Gastroesophageal sphincter (tissue), 4 donors: ENCODE data around the gene RFX4. TPM values are rescaled to one million over a fixed set of nuclear protein-coding genes. Genes with fewer than 3 reads are reported as not detected.

Source experiments
- ATAC-seq: fragments of 150-250 bp; one replicate; pipeline ENCODE4 v1.9.1; 2016; ENCODE audit warnings: mild to moderate bottlenecking, moderate library complexity
- H3K27ac ChIP-seq, 4 donors: fragments of 200-600 bp; sonication (generic) in 3 of 4; 1 replicate in 3 of 4; 2 replicates in 1 of 4; pipeline ENCODE4 v1.5.1; 2016 to 2019
- H3K27me3 ChIP-seq: fragments of 200-600 bp; sonication (generic); one replicate; pipeline ENCODE4 v1.5.1; 2019
- H3K36me3 ChIP-seq, 2 donors: fragments of 200-600 bp; sonication (generic); one replicate each; pipeline ENCODE4 v1.5.1; 2019; ENCODE audit warnings: control low read depth in 1 of 2
- H3K4me1 ChIP-seq, 3 donors: fragments of 200-600 bp; sonication (generic); 1 replicate in 2 of 3; 2 replicates in 1 of 3; pipeline ENCODE4 v1.5.1; 2016 to 2019; ENCODE audit warnings: control low read depth in 2 of 3
- H3K4me3 ChIP-seq, 2 donors: fragments of 200-600 bp; sonication (generic); one replicate each; pipeline ENCODE4 v1.5.1; 2019; ENCODE audit warnings: mild to moderate bottlenecking in 1 of 2, moderate library complexity in 1 of 2
- H3K9me3 ChIP-seq, 3 donors: fragments of 200-600 bp; sonication (generic); one replicate each; pipeline ENCODE4 v1.5.1; 2017 to 2019; ENCODE audit warnings: control low read depth in 2 of 3
- CTCF ChIP-seq, 4 experiments: fragments of 200-600 bp in 2 of 4; fragments of 450-650 bp in 2 of 4; sonication (generic) in 1 of 4; IDR thresholded peaks; one replicate each; pipeline ENCODE4 v1.5.1; 2017 to 2019; ENCODE audit warnings: antibody characterized with exemption in 4 of 4, mild to moderate bottlenecking in 2 of 4, moderate library complexity in 2 of 4
- EP300 ChIP-seq: sonication (generic); formaldehyde crosslinking; IDR thresholded peaks from one replicate; pipeline ENCODE4 v1.6.1; 2017; ENCODE audit warnings: antibody characterized with exemption, mild to moderate bottlenecking
- POLR2A ChIP-seq, 2 donors: fragments of 450-650 bp; IDR thresholded peaks; one replicate each; pipeline ENCODE4 v1.6.1; 2017; ENCODE audit warnings: antibody characterized with exemption in 2 of 2, mild to moderate bottlenecking in 2 of 2, moderate library complexity in 1 of 2
- POLR2AphosphoS5 ChIP-seq: sonication (generic); formaldehyde crosslinking; IDR thresholded peaks from one replicate; pipeline ENCODE4 v1.6.1; 2017; ENCODE audit warnings: antibody characterized with exemption
- WGBS, 2 donors: methylation state at CpG; one replicate each; pipeline ENCODE4 v1.1.5; 2018; ENCODE audit warnings: low coverage in 1 of 2; 5-methylcytosine and 5-hydroxymethylcytosine counted together
- total RNA-seq, 4 donors: library from RNA; depleted of rRNA; stranded (reverse); fragments of >200 nt; gene quantifications; one replicate each; pipeline ENCODE4 v1.1.0, GENCODE V29; 2016

RFX4 gene
- total RNA-seq, 4 donors from 2014 or later = not detected

- Histone ChIP-seq H3K27ac (no peak overlapping the region), H3K4me1 (peaks cover 0 to 74% (median 35%) of the 10 kb centered on the region in 3 donors), H3K27me3 (peaks cover 100% of the 10 kb centered on the region), H3K9me3 (no peaks in the 10 kb centered on the region), H3K4me3 (no peak overlapping the region), H3K36me3 (no peaks in the 10 kb centered on the region)
- ATAC-seq = no peak
- 1 to 6% methylated on average over 8 to 10 of the region's 17 CpGs for WGBS, 2 donors
- TF ChIP-seq POLR2A (IDR thresholded peaks at IDR 0.05) = no peak
- no peak for TF ChIP-seq EP300
- TF ChIP-seq POLR2AphosphoS5 = no peak
- no peak for TF ChIP-seq CTCF (IDR thresholded peaks at IDR 0.05)
These were observed 2.3 kb downstream of the RFX4 start for GRCh38 chr12:106585105-106585520.

DNA sequence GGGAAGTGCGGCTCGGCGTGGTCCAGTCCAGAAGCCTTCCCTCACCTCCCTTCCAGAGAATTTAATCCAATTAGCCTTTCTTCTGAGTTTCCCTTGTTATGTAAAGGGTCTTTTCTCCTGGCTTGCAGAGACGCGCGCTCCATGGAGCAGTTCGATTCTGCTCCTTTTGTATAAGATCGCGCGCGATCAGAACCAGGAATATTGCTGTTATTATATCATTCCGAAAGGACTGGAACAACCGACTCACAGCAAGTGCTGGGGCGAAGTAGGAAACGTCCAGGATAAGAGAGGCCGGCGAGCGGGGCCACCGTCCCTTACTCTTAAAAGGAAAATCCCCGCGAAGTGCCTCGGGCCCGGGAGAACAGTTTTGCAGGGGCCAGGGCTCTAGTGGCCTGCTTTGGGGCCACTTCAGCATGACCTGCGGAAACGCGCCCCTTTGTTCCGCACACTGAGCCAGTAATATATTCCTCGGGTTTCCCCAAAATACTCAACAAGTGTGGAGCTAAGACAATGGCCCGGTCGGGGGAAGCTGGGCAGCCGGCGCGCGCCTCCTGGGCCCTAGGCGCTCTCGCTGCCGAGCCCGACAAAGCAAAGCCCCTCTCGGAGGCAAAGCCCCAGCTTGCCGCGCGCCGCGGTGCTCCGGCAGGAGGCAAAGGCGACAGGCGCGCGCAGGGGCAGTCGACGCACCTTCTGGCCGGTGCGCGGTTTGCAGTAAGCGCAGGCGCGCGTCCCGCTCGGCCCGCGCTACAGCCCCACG is 2.9 kb downstream of the RFX4 start:
- Histone ChIP-seq H3K4me1 (peaks cover 0 to 70% (median 32%) of the 10 kb centered on the region in 3 donors), H3K27ac (no peak overlapping the region), H3K27me3 (peaks cover 100% of the 10 kb centered on the region), H3K9me3 (no peaks in the 10 kb centered on the region), H3K4me3 (peak overlapping the region in 1 of 2 donors; percentile 9), H3K36me3 (no peaks in the 10 kb centered on the region)
- no peak for ATAC-seq
- WGBS, 2 donors = 2 to 4% methylated on average over 9 to 20 of the region's 63 CpGs
- no peak for TF ChIP-seq POLR2AphosphoS5
- TF ChIP-seq EP300 = no peak
- TF ChIP-seq CTCF (IDR thresholded peaks at IDR 0.05) = no peak
- TF ChIP-seq POLR2A (IDR thresholded peaks at IDR 0.05) = no peak

GRCh38 chr12:106586278-106586802 is 3.5 kb downstream of the RFX4 start:
- TF ChIP-seq POLR2A (IDR thresholded peaks at IDR 0.05) (no peak), EP300 (no peak), CTCF (IDR thresholded peaks at IDR 0.05) (no peak), POLR2AphosphoS5 (no peak)
- no peaks in the 10 kb centered on the region for H3K36me3 ChIP-seq
- H3K27me3 ChIP-seq = peaks cover 100% of the 10 kb centered on the region
- peaks cover 0 to 64% (median 25%) of the 10 kb centered on the region in 3 donors for H3K4me1 ChIP-seq
- no peak for ATAC-seq
- no peaks in the 10 kb centered on the region for H3K9me3 ChIP-seq
- H3K27ac ChIP-seq = no peak overlapping the region
- H3K4me3 ChIP-seq = peak overlapping the region in 1 of 2 donors; percentile 23
- 3 to 5% methylated on average over 4 to 14 of the region's 35 CpGs for WGBS, 2 donors

GRCh38 chr12:106586803-106587684 is 4.2 kb downstream of the RFX4 start:
- H3K9me3 ChIP-seq = no peaks in the 10 kb centered on the region
- H3K4me1 ChIP-seq = peaks cover 0 to 57% (median 19%) of the 10 kb centered on the region in 3 donors
- H3K27ac ChIP-seq = no peak overlapping the region
- H3K27me3 ChIP-seq = peaks cover 100% of the 10 kb centered on the region
- peak overlapping the region in 1 of 2 donors; percentile 23 for H3K4me3 ChIP-seq
- WGBS, 2 donors = 0 to 3% methylated on average over 6 to 12 of the region's 62 CpGs
- no peak for ATAC-seq
- no peak for TF ChIP-seq POLR2A (IDR thresholded peaks at IDR 0.05)
- TF ChIP-seq EP300 = no peak
- no peak for TF ChIP-seq CTCF (IDR thresholded peaks at IDR 0.05)
- no peak for TF ChIP-seq POLR2AphosphoS5
- no peaks in the 10 kb centered on the region for H3K36me3 ChIP-seq
